ENCODE data around the gene SUMO2. TPM values are rescaled to one million over a fixed set of nuclear protein-coding genes. Genes with fewer than 3 reads are reported as not detected.

The SUMO2 gene
- total and polyA plus RNA-seq, 8 donors, result 38.1 to 178 (median 118) TPM

- peaks cover 0 to 12% (median 0%) of the 10 kb centered on the region in 3 donors for H3K4me1 ChIP-seq
- no peak for TF ChIP-seq CTCF (IDR thresholded peaks at IDR 0.05)
- H3K9me3 ChIP-seq, result no peaks in the 10 kb centered on the region
- FAIRE-seq (no peak), DNase-seq (no peak), ATAC-seq (no peak)
- intact Hi-C loops (cut with DNase I), result loop anchor here in 1 of 3 donors (10.0 kb wide), 1 partner anchor 49 kb away; no protein-coding TSS in a partner anchor
- no peak overlapping the region for H3K27ac ChIP-seq
- 63% methylated on average over 3 of the region's 3 CpGs for whole genome bisulfite sequencing, 2 donors
- H3K27me3 ChIP-seq, result no peaks in the 10 kb centered on the region
- no peak overlapping the region for H3K4me3 ChIP-seq
- H3K36me3 ChIP-seq, result no peaks in the 10 kb centered on the region
Observed at GRCh38 chr17:75125984-75126383, 56.8 kb downstream of the SUMO2 start.

- Histone ChIP-seq H3K9me3 (no peaks in the 10 kb centered on the region), H3K4me3 (no peak overlapping the region), H3K4me1 (peaks cover 0 to 8% (median 0%) of the 10 kb centered on the region in 3 donors), H3K27me3 (no peaks in the 10 kb centered on the region), H3K36me3 (no peaks in the 10 kb centered on the region), H3K27ac (no peak overlapping the region)
- FAIRE-seq (no peak), DNase-seq (no peak), ATAC-seq (no peak)
- 93% methylated on average over 4 of the region's 4 CpGs for WGBS, 2 donors
- TF ChIP-seq CTCF (IDR thresholded peaks at IDR 0.05), result no peak
- intact Hi-C loops (cut with DNase I), result loop anchor here in 1 of 3 donors (10.0 kb wide), 1 partner anchor 50 kb away; no protein-coding TSS in a partner anchor
Observed at GRCh38 chr17:75124819-75125162, 58.0 kb downstream of the SUMO2 start.

- Histone ChIP-seq H3K36me3 (no peaks in the 10 kb centered on the region), H3K27me3 (no peaks in the 10 kb centered on the region), H3K9me3 (no peaks in the 10 kb centered on the region), H3K4me3 (no peak overlapping the region), H3K27ac (peak overlapping the region in 1 of 4 donors; percentile 27), H3K4me1 (peaks cover 0 to 8% (median 0%) of the 10 kb centered on the region in 3 donors)
- ATAC-seq (peak; percentile 59 to 90 (median 84)), FAIRE-seq (no peak), DNase-seq (peak in 4 of 6 donors; percentile 19 to 58 (median 56))
- intact Hi-C loops (cut with DNase I), result loop anchor here in 1 of 3 donors (10.0 kb wide), 1 partner anchor 51 kb away; no protein-coding TSS in a partner anchor
- 81 to 82% methylated on average over 19 of the region's 19 CpGs for WGBS, 2 donors
- TF ChIP-seq CTCF (IDR thresholded peaks at IDR 0.05), result no peak
Observed at GRCh38 chr17:75124041-75124818, 58.5 kb downstream of the SUMO2 start.

- Histone ChIP-seq H3K4me1 (no peaks in the 10 kb centered on the region), H3K36me3 (no peaks in the 10 kb centered on the region), H3K9me3 (no peaks in the 10 kb centered on the region), H3K4me3 (no peak overlapping the region), H3K27me3 (no peaks in the 10 kb centered on the region), H3K27ac (no peak overlapping the region)
- TF ChIP-seq CTCF (IDR thresholded peaks at IDR 0.05), result no peak
- intact Hi-C loops (cut with DNase I), result loop anchor here in 1 of 3 donors (10.0 kb wide), 1 partner anchor 66 kb away; the partner anchor contains the start of gene SUMO2
- ATAC-seq (no peak), FAIRE-seq (no peak), DNase-seq (no peak)
- WGBS, 2 donors, result 91 to 93% methylated on average over 14 of the region's 14 CpGs
Observed at GRCh38 chr17:75118307-75118706, 64.5 kb downstream of the SUMO2 start.

GRCh38 chr17:75116737-75117136, 66.0 kb downstream of the SUMO2 start:
- H3K4me3 ChIP-seq, result no peak overlapping the region
- no peak for ATAC-seq
- TF ChIP-seq CTCF (IDR thresholded peaks at IDR 0.05), result no peak
- no peak for FAIRE-seq
- no peaks in the 10 kb centered on the region for H3K27me3 ChIP-seq
- H3K27ac ChIP-seq, result no peak overlapping the region
- intact Hi-C loops (cut with DNase I), result loop anchor here in 1 of 3 donors (10.0 kb wide), 1 partner anchor 68 kb away; the partner anchor contains the start of gene SUMO2
- DNase-seq, result no peak
- 88% methylated on average over 9 of the region's 9 CpGs for WGBS, 2 donors
- H3K36me3 ChIP-seq, result no peaks in the 10 kb centered on the region
- H3K9me3 ChIP-seq, result no peaks in the 10 kb centered on the region
- H3K4me1 ChIP-seq, result no peaks in the 10 kb centered on the region
